NOMO-1 (cell line): ENCODE data around the gene PTGIS.

Experiments
- DNase-seq, 2 experiments: peaks; one replicate each; lab custom pipeline; 2025; ENCODE audit not compliant: unreplicated experiment in 2 of 2; lab: John Stamatoyannopoulos, UW

The PTGIS gene

GRCh38 chr20:49505518-49505917 lies 62.4 kb downstream of the PTGIS start:
- no peak for DNase-seq

GRCh38 chr20:49503176-49503575 lies 64.8 kb downstream of the PTGIS start:
- no peak for DNase-seq

DNA sequence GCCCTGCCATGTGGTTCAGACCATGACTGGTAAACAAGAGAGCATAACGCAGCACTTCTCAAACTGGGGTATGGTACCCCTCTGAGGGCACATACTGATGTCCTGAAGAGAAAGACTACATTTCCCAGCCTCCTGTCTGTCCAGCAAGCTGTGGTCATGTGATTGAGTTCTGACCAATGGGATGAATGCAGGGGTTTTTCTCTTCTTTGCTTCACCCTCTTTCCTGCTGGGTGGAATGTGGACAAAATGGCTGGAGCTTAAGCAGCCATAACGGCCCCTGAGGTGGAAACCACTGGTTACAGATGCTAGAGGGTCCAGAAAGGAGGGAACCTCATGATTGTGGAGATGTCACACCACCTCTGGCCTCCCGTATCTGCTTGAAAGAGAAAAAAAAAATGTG lies 66.0 kb downstream of the PTGIS start:
- DNase-seq: no peak

DNA sequence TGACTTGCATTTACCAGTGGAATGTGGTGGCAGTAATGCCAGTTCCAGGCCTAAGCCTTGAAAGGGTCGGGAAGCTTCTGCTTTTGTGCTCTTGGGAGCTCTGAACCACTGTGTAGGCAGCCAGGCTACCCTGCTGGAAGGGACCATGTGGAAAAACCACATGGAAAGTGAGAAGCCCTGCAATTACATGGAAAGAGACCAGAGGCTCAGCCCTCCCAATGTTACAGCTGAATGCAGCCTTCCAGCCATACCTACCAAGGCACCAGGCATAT lies 70.6 kb downstream of the PTGIS start:
- no peak for DNase-seq

- DNase-seq: no peak
Observed at GRCh38 chr20:49496553-49497397, 71.2 kb downstream of the PTGIS start.

- DNase-seq: no peak
Observed at GRCh38 chr20:49496043-49496442, 71.9 kb downstream of the PTGIS start.

- DNase-seq: no peak
Observed at GRCh38 chr20:49490689-49491088, 77.2 kb downstream of the PTGIS start.

DNA sequence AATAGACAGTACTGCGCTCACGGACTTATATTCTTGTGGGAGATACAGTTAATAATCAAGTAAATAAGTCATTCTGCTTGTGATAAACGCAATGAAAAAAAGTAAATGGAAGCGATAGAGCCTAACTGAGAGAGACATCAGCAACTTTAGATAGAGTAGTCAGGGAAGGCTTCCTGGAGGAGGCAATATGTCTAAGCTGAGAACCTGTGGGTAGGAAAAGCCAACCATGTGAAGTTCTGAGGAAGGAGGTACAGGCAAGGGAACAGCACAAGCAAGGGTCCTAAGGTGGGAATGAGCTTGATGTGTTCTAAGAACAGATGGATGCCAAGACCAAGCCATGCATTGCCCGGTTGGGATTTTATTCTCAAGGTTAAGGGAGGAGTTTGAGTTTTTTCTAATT lies 78.2 kb downstream of the PTGIS start:
- no peak for DNase-seq

DNA sequence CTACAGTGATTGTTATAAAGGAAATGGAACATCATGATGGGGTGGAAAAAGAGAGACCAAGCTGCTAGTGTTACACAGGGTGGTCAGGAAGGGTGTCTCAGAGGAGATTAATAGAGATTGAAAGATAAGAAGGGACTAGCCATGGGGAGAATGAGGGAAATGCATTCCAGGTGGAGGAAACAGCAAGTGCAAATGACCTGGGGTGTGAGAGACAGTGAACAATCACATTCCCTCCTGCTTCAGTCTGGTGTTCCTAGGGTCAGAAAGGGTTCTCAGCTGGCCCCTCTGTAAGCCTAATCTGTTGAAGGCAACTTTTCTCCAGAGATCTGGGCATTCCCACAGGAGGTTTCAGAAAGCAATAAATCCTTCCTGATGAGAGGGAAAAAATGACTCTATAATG lies 81.9 kb downstream of the PTGIS start:
- no peak for DNase-seq

GRCh38 chr20:49485563-49485962 lies 82.4 kb downstream of the PTGIS start:
- no peak for DNase-seq

DNA sequence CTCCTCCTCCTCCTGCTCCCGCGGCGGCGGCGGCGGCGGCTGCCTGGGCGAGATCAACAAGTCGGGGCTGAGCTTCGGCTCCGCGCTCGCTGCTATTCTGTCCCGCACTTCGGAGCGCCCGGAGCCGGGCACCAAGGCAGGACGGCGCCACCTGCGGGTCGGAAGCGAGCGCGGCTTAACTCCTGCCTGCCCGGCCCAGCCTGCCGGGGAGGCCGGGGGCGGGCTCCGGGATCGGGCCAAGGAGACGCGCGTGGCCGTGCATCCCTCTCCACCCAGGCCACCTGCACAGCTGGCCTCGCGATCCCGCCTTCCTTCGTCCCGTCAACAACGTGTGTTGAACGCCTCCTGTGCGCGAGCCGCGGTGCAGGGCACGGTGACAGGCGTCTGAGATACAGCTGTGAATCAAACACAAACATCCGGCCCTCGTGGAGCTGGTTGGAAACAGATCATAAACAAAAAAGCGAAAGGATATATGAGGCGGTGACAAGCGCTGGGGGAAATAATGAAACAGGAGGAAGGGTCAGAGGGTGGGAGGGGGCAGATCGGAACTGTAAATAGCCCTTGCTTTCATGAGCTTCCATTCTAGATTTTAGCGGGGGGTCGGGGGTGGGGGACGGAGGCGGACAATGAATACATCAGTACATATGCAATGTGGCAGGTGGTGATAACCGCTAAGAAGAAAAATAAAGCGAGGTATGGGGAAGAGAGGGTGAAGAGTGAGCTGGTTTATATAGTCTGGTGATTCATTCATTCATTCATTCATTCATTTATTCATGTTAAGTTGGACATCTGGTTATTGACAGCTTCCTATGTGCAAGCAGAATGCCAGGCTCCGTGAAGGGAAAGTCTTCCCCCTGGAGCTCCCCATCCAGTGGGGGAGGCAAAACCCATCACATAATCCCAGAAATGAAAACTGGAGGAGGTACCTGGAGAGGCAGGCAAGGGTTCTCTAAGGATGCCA lies 83.5 kb downstream of the PTGIS start:
- DNase-seq: peak; percentile 53 to 57

- DNase-seq: no peak
Observed at GRCh38 chr20:49483696-49484123, 84.2 kb downstream of the PTGIS start.

DNA sequence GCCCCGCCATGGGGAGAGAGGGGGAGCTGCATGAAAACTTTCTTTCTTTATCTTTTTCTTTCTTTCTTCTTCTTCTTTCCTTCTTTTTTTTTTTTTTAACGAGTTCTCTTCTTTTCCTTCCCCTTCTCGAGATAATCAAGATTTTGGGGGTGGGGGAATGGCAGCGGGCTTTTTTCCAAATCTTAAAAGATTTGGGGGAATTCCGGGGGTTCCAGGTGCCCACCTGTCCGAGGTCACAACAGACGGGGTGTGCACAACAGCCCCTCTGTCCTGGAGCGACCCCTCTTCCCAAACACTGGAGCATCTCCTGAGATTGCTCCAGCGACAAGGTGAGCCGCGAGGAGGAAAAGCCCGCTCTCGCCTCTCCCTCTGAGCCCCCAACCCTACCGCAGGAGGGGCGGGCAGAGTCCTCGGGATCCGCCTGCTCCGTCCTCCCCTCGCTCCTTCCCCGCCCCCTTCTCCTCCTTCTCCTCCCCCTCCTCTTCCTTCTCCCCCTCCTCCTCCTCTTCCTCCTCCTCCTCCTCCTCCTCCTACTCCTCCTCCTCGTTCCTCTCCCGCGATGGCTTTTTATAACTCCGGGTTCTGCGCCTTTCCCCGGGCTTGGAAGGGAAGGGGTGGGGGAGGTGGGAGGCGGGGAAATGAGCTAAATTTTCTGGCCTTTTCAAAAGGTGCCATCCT lies 84.8 kb downstream of the PTGIS start:
- DNase-seq: no peak

DNA sequence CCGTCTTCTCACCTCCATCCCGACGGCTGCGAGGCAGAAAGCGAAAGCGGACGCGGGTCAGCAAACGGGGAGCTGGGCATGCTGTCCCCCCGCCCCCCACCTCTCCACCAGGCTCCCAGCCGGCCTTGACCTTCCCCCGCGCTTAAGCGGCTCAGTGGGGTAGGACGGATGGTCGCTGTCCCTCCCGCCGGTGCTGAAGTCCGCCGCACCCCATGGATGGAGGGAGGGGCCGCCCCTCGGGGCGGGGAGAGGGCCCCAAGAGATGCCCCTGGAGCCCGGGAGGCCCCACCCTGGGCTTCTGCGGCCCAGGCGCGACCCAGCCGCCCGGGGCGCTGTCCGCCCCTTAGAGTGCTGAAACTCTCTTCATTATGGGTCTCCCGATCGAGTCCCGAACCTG lies 85.3 kb downstream of the PTGIS start, which contains the start of gene KCNB1:
Gene KCNB1, minus strand, starts transcription at position 48 of the 397 bp plus-strand sequence. CDS start 188 bp downstream, outside the sequence.
- DNase-seq: peak in 1 of 2 experiments; percentile 26

- no peak for DNase-seq
Observed at GRCh38 chr20:49482173-49482572, 85.8 kb downstream of the PTGIS start.

DNA sequence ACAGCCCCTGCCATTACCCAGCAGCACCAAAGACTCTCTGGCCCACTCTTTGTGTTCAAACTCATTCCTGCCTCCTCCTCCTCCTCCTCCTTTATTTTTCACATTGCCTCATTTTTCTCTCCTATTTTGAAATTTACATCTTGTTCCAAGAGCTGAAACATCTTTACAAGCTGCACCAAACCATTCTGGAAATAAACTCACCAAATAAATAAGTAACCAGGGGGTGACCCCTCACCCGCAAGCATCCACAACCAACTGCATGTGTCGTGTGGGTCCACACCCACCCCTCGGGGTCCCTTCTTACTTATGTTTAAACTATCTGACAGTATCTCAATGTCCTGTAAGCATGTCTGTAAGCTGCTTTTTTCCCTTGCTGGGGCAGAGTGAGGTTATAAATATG lies 86.8 kb downstream of the PTGIS start:
- no peak for DNase-seq

DNA sequence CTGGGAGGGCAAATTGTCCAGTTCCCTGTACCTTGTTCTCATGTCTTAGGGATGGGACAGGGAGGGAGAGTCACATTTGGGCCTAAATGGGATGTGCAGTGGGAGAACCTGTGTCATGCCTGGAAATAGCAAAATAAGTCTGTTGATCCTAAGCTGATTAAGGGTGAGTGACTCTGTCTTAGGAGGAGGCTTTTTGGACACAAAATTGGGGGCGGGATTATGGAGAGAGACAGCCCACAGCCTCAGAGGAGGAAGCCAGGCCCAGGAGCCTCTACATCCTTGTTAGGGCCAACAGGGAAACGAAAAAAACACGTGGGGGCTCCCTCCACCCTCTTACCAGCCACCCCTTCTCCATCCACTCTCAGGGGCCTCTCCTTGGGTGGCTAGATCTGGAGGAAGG lies 87.7 kb downstream of the PTGIS start:
- no peak for DNase-seq

DNA sequence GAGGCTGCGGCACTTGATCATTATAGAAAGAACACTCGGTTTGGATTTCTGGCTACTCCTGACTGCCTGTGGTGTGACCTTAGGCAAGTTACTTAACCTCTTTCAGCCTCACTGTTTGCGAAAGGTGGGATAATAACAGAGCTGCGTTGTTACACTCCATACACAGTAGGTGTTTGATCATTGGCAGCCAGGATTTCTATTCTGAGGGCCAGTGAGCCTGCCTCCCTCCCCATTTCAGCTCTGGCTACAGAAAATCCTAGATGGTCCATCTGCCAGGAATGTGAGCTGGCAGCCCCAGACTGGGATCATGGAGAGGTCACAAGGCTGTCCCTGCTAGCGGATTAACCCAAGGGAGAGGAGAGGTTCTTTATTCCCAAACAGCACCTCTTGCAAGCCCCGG lies 88.2 kb downstream of the PTGIS start:
- no peak for DNase-seq

GRCh38 chr20:49478754-49479689 lies 88.9 kb downstream of the PTGIS start:
- no peak for DNase-seq

- no peak for DNase-seq
Observed at GRCh38 chr20:49478266-49478665, 89.7 kb downstream of the PTGIS start.
